HG03103 (cell line): ENCODE measurements around the gene TMIGD2.
"Not testable (repeated sequence)": the region's sequence is repeated elsewhere in the genome, so short reads cannot be mapped to it uniquely, and the experiment has no call there.

Experiments used
- ATAC-seq: cut with Tn5 transposase; IDR thresholded peaks from one replicate; pipeline ENCODE4 v1.9.1; 2021; ENCODE audit warnings: low read depth; ENCODE audit not compliant: unreplicated experiment

TMIGD2 gene

DNA sequence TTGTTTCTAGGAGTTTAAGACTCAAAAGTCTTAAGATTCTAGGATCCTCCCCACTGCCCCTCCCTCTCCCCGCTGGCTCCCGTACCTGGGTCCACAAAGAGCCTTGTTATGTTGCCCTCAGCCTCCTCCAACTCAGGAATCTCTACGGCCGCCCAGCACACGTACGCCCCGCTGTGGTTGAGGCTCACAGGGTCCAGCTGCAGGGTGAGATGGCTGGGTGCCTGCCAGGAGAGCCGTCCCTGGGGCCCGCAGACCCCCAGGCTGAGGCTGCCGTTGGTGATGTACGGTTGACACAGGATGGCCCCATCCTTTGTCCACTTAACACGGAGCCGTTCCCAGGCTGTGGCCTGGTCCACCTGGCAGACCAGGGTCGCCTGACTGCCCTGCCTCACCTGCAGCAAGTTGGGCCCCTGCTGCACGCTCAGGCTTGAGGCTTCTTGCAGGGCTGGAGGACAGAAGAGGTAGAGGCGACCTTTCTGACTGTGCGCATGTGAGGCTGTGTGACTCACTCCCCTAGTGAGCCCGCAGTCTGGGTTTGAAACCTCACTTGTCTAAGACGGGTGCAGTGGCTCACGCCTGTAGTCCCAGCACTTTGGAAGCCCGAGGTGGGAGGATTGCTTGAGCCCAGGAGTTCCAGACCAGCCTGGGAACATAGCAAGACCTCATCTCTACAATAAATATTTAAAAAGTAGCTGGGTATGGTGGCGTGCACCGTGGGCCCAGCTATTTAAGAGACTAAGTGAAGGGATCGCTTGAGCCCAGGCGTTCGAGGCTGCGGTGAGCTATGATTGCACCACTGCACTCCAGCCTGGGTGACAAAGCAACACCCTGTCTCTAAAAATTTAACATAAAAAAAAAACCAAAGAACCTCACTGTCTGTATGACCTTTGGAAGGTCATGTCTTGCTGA, 4.0 kb downstream of the TMIGD2 start:
- no peak for ATAC-seq

DNA sequence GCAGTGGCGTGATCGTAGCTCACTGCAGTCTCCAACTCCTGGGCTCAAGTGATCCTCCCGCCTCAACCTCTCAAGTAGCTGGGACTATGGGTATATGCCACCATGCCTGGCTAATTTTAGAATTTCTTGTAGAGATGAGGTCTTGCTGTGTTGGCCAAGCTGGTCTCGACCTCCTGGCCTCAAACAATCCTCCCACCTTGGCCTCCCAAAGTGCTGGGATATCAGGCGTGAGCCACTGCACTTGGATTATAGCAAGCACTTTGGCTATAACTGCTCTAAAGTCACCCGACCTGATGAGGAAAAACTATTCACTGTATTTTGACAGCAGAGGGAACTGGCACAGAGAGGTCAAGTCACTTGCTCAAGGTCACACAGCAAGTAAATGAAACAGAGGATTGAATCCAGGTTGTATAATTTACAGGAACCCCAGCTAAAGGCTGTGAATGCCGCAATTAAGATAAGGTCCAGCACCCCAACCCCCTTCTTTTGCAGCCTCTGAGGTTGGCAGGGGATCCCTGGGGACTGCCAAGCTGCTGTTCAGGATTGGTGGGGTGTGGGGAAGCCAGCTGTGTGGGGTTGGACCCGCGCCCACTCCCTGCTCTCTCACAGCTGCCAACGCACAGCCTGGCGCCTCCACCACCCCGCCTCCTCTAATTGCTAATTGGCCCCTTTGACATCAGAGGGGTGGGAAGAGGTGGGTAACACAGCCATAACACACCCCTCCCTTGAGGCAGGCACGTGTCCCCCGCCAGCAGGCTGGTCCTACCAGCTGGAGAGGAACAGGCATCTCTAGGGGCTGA, 6.0 kb downstream of the TMIGD2 start:
- ATAC-seq = no peak

- no peak for ATAC-seq
Measured at GRCh38 chr19:4294389-4294788, 7.8 kb downstream of the TMIGD2 start.

- no peak for ATAC-seq
Measured at GRCh38 chr19:4292515-4292914, 9.7 kb downstream of the TMIGD2 start.

DNA sequence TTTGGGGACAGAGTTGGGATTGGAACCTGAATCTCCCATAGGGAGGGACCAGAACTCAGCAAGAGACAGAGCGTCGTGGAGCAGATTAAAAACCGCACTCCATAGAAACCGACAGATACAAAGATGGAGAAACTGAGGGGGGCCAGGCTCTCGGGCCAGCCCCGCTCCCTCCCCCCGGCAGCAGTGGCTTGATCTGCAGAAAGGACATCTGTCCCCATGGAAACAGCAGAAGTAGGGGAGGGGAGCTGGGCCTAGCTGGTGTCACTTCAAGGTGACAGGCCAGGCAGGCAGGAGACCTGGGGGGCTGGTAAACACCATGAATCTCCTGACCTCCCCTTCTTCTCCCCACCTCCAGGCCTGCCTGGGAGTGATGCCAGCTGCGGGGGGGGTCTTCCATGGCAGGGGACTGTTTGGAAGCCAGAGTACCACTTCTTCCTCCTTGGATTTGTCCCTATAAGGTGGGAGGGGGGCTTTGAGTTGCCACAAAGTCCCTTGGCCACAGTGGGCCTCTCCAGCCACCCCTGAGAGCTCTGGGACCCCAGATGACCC, 10.9 kb downstream of the TMIGD2 start:
- ATAC-seq = no peak

DNA sequence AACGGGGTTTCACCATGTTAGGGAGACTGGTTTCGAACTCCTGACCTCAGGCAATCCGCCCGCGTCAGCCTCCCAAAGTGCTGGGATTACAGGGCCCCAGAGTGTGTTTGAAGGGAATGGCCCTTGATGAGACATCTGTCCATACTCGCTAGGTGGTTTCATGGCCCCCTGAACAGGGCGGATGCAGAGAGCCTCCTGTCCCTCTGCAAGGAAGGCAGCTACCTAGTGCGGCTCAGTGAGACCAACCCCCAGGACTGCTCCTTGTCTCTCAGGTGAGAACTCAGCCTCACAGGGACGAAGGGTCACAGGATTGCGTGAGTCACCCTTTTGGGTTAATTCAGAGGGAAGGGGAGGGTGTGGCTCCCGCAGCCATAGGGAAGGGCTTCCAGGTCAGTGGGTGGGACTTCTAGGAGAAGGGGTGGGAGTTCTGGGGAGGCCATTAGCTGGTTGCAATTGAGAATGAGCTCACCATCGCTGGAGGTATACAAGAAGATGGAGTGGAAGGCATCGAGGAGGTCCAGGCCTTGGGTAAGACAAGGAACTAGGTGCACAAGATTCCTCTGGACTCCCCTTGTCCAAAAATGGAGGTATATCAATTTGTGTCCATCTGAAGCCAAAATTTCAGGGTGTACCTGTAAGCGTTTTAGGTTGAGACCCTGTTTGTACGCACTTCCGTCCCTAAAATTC, 14.0 kb downstream of the TMIGD2 start:
- no peak for ATAC-seq

DNA sequence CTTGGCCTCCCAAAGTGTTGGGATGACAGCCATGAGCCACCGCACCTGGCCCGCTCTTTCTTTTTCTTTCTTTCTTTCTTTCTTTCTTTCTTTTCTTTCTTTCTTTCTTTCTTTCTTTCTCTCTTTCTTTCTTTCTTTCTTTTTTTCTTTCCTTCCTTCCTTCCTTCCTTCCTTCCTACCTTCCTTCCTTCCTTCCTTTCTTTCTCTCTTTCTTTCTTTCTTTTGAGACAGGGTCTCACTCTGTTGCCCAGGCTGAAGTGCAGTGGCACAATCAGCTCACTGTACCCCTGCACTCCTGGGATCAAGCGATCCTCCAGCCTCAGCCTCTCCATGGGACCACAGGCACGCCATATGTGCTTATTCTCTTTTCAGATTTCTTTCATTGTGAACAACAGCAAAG, 16.0 kb downstream of the TMIGD2 start:
- ATAC-seq = not testable (repeated sequence)

DNA sequence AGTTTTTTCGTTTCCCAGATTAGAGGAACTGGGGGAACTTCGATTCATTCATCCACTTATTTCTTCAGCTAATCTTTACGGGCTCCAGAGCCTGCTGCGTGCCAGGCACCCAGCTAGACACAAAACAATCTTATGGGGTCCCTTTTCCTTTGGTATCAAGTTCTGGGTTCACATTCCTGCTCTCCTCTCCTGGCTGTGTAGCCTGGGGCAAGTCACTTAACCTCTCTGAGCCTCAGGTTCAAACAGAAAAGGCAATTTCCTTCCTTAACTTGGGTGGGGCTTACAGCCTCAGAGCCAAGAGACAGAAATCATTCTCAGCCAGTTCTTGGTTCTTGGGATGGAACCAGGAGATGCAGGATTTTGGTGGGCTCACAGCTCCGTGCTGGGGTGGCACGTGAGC, 17.2 kb downstream of the TMIGD2 start:
- no peak for ATAC-seq

GRCh38 chr19:4284176-4284958, 17.8 kb downstream of the TMIGD2 start:
- no peak for ATAC-seq

GRCh38 chr19:4279530-4280422, 22.4 kb downstream of the TMIGD2 start:
- ATAC-seq = no peak

DNA sequence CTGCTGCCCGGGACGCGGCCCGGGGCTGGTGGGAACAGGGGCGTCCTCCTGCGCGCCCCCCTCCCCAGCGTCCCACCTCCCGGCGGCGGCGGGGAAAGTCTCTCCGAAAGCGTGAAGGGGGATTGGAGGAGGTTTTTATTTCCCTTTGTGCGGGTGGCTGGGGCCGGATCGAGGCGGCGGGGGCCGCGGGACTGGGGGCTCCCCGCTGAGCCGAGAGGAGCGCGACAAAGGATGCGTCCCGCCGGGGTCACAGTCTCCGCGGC, 23.0 kb downstream of the TMIGD2 start:
- no peak for ATAC-seq

DNA sequence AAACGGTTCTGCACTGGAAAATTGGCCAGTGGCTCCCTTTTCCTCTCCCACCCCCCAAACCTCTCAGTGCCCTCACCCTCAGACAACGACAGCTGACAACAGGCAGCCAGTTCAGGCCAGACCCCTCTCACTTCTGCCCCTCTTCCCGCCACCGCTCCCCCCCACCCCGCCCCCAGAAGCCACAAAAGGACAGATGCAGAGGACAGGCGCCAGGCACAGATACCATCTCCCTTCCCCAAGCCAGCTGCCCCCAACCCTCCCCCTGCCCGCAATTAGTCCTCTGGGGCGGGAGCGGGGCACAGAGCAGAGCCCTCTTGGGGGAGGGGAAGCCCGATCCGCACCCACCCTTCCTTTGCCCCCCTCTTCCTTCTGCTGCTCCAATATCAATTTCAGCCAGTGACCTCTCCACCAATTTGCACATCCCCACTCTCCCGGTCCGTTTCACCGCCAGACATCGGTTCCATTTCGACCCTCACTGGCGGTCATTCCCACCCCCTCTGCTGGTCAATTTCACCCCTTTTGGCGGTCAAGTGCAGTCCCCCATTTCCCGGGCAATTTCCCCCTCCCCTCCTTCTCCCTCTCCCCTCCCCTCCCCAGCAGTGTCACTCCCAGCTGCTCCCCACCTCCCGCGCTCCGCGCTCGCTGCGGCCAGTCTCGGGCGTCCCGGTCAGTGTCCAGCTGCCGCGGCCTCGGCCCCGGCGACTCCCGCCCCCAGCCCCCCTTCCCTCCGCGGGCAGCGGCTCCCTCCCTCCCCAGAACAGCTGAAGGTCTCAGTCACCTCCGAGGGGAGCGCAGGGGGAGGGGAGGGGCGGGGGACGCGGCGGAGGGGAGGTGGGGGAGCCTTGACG, 23.5 kb downstream of the TMIGD2 start, which contains the start of gene SHD:
Gene SHD (plus strand): TSS at position 848 of the 848 bp plus-strand sequence. CDS start 798 bp downstream, outside the sequence.
- no peak for ATAC-seq

DNA sequence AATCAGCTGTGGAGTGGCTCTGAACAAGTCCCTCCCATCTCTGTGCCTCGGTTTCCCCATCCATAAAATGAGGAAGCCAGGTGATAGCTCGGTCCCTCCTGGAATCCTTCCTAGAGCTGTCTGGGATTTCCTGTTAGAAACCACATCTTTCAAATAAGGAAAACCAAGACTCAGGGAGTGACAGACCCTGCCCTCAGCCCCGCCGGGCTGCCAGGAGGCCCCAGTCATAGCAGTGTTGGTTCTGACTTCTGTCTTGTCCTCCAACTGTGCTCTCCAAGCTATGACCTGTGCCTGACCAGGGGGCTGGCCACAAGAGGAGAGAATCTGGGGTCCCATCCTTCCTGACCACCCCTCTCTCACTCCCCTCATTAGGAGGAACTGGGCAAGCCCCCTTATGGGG, 24.2 kb downstream of the TMIGD2 start:
- no peak for ATAC-seq

DNA sequence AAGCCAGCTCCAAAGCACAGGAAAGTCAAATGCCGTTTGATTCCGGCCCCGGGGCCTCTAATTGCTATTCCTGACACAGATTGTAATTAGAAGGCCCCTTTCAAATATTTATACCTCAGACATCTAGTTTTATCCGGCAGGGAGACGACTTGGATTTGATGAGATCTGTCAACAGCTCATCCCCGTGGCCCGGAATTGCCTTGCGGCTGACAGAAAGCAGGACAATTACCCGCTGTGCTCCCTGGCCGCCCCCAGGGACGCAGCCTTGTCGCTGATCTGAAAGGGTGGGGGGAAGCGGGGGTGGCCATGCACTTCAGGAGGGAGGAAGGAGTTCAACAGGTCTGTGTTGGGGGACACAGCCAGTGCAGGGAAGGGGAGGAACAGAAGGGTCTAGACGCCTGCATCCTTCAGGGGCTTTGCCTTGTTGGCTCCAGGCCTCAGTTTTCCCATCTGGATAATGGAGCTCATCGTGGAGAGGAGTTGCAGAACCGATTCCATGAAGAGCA, 24.9 kb downstream of the TMIGD2 start:
- no peak for ATAC-seq

- ATAC-seq = not testable (repeated sequence)
Measured at GRCh38 chr19:4274321-4274686, 27.9 kb downstream of the TMIGD2 start.

GRCh38 chr19:4272894-4273293, 29.3 kb downstream of the TMIGD2 start:
- no peak for ATAC-seq

DNA sequence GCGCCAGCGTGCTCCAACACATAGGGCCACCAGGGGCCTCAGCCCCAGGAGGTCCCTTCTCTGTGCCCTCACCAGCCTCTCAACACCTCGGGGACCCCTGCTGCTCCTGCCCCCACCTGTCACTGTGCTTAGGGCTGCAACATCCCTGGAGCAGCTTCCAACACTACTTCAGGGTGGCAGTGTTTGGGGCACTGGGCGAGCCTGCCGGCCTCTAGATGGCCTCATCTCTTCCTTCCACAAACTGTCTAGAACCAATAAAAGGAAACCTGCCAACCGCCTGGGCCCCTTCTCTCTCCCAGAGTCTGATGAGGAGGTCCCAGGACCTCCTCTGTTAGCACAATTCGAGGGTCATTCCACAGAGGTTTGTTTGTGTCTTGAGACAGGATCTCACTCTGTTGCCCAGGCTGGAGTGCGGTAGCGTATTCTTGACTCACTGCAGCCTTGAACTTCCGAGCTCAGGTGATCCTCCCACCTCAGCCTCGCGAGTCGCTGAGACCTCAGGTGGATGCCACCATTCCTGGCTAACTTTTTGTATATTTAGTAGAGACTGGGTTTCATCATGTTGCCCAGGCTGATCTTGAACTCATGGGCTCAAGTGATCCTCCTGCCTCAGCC, 33.3 kb downstream of the TMIGD2 start:
- ATAC-seq = no peak
